Prostate gland (tissue), 2 donors: Measurements from ENCODE around the gene CHRNA9. TPM values are rescaled to one million over a fixed set of nuclear protein-coding genes. Genes with fewer than 3 reads are reported as not detected.

ENCODE experiments used
- DNase-seq: peaks from one replicate; pipeline ENCODE4 v3.0.0-alpha.2; 2019; ENCODE audit warnings: low spot score
- H3K27ac ChIP-seq, 2 donors: fragments of 200-600 bp; sonication (generic); 2 replicates each; pipeline ENCODE4 v1.5.1; 2017 to 2019
- H3K27me3 ChIP-seq: fragments of 200-600 bp; sonication (generic); replicated peaks from 2 replicates; pipeline ENCODE4 v1.5.1; 2019; ENCODE audit not compliant: insufficient read depth
- H3K36me3 ChIP-seq, 2 donors: fragments of 200-600 bp; sonication (generic); 1 replicate in 1 of 2; 2 replicates in 1 of 2; pipeline versions ENCODE4 v1.5.1 to v1.8.1; 2017 to 2019
- H3K4me1 ChIP-seq: fragments of 200-600 bp; sonication (generic); replicated peaks from 2 replicates; pipeline ENCODE4 v1.5.1; 2019
- H3K4me3 ChIP-seq, 2 donors: fragments of 200-600 bp; sonication (generic); 2 replicates each; pipeline ENCODE4 v1.5.1; 2017 to 2019
- H3K9me3 ChIP-seq: fragments of 200-600 bp; sonication (generic); 2 replicates; pipeline ENCODE4 v1.5.1; 2017
- CTCF ChIP-seq, 4 experiments: fragments of 200-600 bp in 2 of 4; fragments of 450-650 bp in 2 of 4; sonication (generic) in 2 of 4; IDR thresholded peaks; 1 replicate in 3 of 4; 2 replicates in 1 of 4; pipeline ENCODE4 v1.5.1; 2016 to 2019; ENCODE audit warnings: antibody characterized with exemption in 4 of 4, mild to moderate bottlenecking in 2 of 4, moderate library complexity in 2 of 4
- POLR2A ChIP-seq: fragments of 450-650 bp; IDR thresholded peaks from one replicate; pipeline ENCODE4 v1.6.1; 2016; ENCODE audit warnings: antibody characterized with exemption, mild to moderate bottlenecking
- POLR2AphosphoS5 ChIP-seq: sonication (generic); formaldehyde crosslinking; IDR thresholded peaks from one replicate; pipeline ENCODE4 v1.6.1; 2017; ENCODE audit warnings: antibody characterized with exemption
- WGBS: methylation state at CpG from one replicate; pipeline ENCODE4 v1.1.5; 2018; 5-methylcytosine and 5-hydroxymethylcytosine counted together
- intact Hi-C: fragments of 100-400 bp; cut with DNase I; formaldehyde crosslinking; loops from one replicate; pipeline ENCODE4 v1.14.2; 2022
- total RNA-seq, 2 donors: library from RNA; depleted of rRNA; stranded (reverse); fragments of >200 nt; gene quantifications; one replicate each; pipeline ENCODE4 v1.1.0, GENCODE V29; 2016

CHRNA9 gene
- total RNA-seq, 2 donors from 2014 or later = not detected

- intact Hi-C loops = no loop called here
- 84% methylated on average over 5 of the region's 5 CpGs for WGBS
- H3K36me3 ChIP-seq = no peaks in the 10 kb centered on the region
- no peak overlapping the region for H3K4me3 ChIP-seq
- H3K9me3 ChIP-seq = no peaks in the 10 kb centered on the region
- no peak for TF ChIP-seq POLR2A
- no peak for TF ChIP-seq POLR2AphosphoS5
- no peak for TF ChIP-seq CTCF (IDR thresholded peaks at IDR 0.05)
- H3K27ac ChIP-seq = no peak overlapping the region
- H3K27me3 ChIP-seq = no peaks in the 10 kb centered on the region
- no peak for DNase-seq
- no peaks in the 10 kb centered on the region for H3K4me1 ChIP-seq
Measured at GRCh38 chr4:40349561-40350198, 14.5 kb downstream of the CHRNA9 start.

- Histone ChIP-seq H3K4me1 (no peaks in the 10 kb centered on the region), H3K27me3 (no peaks in the 10 kb centered on the region), H3K27ac (no peak overlapping the region), H3K9me3 (no peaks in the 10 kb centered on the region), H3K36me3 (no peaks in the 10 kb centered on the region), H3K4me3 (no peak overlapping the region)
- WGBS = 94% methylated on average over 4 of the region's 4 CpGs
- intact Hi-C loops = no loop called here
- no peak for TF ChIP-seq CTCF (IDR thresholded peaks at IDR 0.05)
- TF ChIP-seq POLR2AphosphoS5 = no peak
- TF ChIP-seq POLR2A = no peak
- DNase-seq = no peak
Measured at GRCh38 chr4:40350627-40351227, 15.6 kb downstream of the CHRNA9 start.

- H3K27ac ChIP-seq = no peak overlapping the region
- no peak for DNase-seq
- 95% methylated on average over 11 of the region's 11 CpGs for WGBS
- H3K9me3 ChIP-seq = no peaks in the 10 kb centered on the region
- H3K27me3 ChIP-seq = no peaks in the 10 kb centered on the region
- no peaks in the 10 kb centered on the region for H3K36me3 ChIP-seq
- no peak overlapping the region for H3K4me3 ChIP-seq
- TF ChIP-seq POLR2AphosphoS5 = no peak
- TF ChIP-seq CTCF (IDR thresholded peaks at IDR 0.05) = no peak
- TF ChIP-seq POLR2A = no peak
- H3K4me1 ChIP-seq = no peaks in the 10 kb centered on the region
- intact Hi-C loops = no loop called here
Measured at GRCh38 chr4:40354158-40354557, 19.0 kb downstream of the CHRNA9 start.

- intact Hi-C loops = no loop called here
- Histone ChIP-seq H3K4me3 (no peak overlapping the region), H3K4me1 (no peaks in the 10 kb centered on the region), H3K9me3 (no peaks in the 10 kb centered on the region), H3K27ac (no peak overlapping the region), H3K36me3 (no peaks in the 10 kb centered on the region), H3K27me3 (no peaks in the 10 kb centered on the region)
- no peak for DNase-seq
- 76% methylated on average over 5 of the region's 5 CpGs for WGBS
- TF ChIP-seq POLR2A (no peak), CTCF (IDR thresholded peaks at IDR 0.05) (no peak)
Measured at GRCh38 chr4:40355131-40355530, 20.0 kb downstream of the CHRNA9 start.

GRCh38 chr4:40357738-40358137 is 22.6 kb downstream of the CHRNA9 start:
- Histone ChIP-seq H3K4me3 (no peak overlapping the region), H3K27me3 (no peaks in the 10 kb centered on the region), H3K9me3 (no peaks in the 10 kb centered on the region), H3K4me1 (no peaks in the 10 kb centered on the region), H3K36me3 (no peaks in the 10 kb centered on the region), H3K27ac (no peak overlapping the region)
- intact Hi-C loops = no loop called here
- DNase-seq = no peak
- TF ChIP-seq POLR2AphosphoS5 (no peak), POLR2A (no peak), CTCF (IDR thresholded peaks at IDR 0.05) (no peak)
- 85% methylated on average over 5 of the region's 5 CpGs for WGBS
